Adipocyte (in vitro differentiated cells): ENCODE data around the gene CD300H.
"Not testable (repeated sequence)": the region's sequence is repeated elsewhere in the genome, so short reads cannot be mapped to it uniquely, and the experiment has no call there.

Experiments used
- DNase-seq: peaks from one replicate; pipeline ENCODE4 v3.0.0-alpha.2; 2015; ENCODE audit warnings: low read depth
- H3K27me3 ChIP-seq: replicated peaks from 2 replicates; pipeline ENCODE4 v1.7.0; 2013; ENCODE audit warnings: mild to moderate bottlenecking, low read length, moderate library complexity; ENCODE audit not compliant: control insufficient read depth, insufficient read depth
- H3K36me3 ChIP-seq: 2 replicates; pipeline ENCODE4 v1.7.0; 2013; ENCODE audit warnings: low read length, mild to moderate bottlenecking, moderate library complexity; ENCODE audit not compliant: control insufficient read depth, insufficient read depth, severe bottlenecking
- H3K4me1 ChIP-seq: 2 replicates; pipeline ENCODE4 v1.7.0; 2013; ENCODE audit warnings: mild to moderate bottlenecking, low read length, moderate library complexity; ENCODE audit not compliant: control insufficient read depth, insufficient read depth
- H3K4me3 ChIP-seq: 2 replicates; pipeline ENCODE4 v1.7.0; 2013; ENCODE audit warnings: mild to moderate bottlenecking, low read length, moderate library complexity
- H3K9ac ChIP-seq: 2 replicates; pipeline ENCODE4 v1.7.0; 2013; ENCODE audit warnings: mild to moderate bottlenecking, low read length, moderate library complexity
- H3K9me3 ChIP-seq: 2 replicates; pipeline ENCODE4 v1.7.0; 2013; ENCODE audit warnings: mild to moderate bottlenecking, low read length, moderate library complexity; ENCODE audit not compliant: control insufficient read depth

Gene CD300H

DNA sequence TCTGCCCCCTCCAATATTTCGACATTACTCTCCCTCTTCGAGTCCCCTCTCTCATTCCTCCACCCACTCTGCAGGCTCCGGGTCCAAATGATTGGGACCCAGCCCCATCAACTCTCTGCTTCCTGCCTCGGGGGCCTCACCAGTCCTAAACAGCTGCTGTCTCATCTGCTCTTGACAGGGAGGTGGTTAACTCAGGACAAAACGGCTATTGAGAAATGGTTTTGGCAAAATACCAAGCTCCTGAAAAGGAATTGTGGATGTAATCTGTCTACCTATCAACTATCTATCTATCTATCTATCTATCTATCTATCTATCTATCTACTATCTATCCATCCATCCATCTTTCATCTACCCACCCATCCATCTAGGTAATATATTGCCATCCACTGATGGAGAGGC is 2.2 kb downstream of the CD300H start:
- no peaks in the 10 kb centered on the region for H3K36me3 ChIP-seq
- no peaks in the 10 kb centered on the region for H3K9me3 ChIP-seq
- peaks cover 47% of the 10 kb centered on the region for H3K27me3 ChIP-seq
- DNase-seq: no peak
- no peak overlapping the region for H3K9ac ChIP-seq
- peaks cover 24% of the 10 kb centered on the region for H3K4me1 ChIP-seq
- no peak overlapping the region for H3K4me3 ChIP-seq

DNA sequence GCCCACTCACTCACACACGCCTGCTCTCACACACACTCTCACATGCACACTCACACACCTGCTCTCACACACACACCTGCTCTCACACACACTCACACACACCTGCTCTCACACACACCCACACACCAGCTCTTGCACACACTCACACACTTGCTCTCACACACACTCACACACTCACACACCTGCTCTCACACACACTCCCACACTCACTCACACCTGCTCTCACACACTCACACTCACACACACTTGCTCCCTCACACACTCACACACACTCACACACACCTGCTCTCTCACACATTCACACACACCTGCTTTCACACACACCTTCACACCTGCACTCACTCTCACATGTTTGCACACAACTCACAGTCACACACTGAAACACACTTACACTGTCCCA is 4.0 kb downstream of the CD300H start:
- H3K4me1 ChIP-seq: peaks cover 10% of the 10 kb centered on the region
- no peaks in the 10 kb centered on the region for H3K36me3 ChIP-seq
- H3K4me3 ChIP-seq: no peak overlapping the region
- no peak for DNase-seq
- peaks cover 9% of the 10 kb centered on the region for H3K9me3 ChIP-seq
- H3K9ac ChIP-seq: no peak overlapping the region
- H3K27me3 ChIP-seq: peaks cover 64% of the 10 kb centered on the region

DNA sequence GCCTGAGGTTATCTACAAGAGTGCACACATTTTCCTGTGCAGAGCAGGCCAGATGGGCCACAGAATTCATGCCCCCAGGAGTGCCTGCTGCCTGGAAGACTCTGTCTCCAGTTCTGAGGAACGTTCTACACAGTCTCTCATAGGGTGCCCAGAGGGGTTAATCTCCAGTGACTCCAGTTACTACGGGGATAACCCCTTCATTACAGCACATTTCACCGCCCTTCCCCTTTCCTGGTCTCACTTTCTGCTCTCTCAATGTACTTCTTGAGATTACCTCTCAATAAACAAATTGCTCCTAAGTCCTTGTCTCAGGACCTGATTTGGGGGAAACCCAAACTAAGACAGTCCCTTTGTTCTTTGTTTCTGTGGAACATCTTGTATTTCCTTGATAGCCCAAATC is 5.7 kb downstream of the CD300H start:
- H3K9ac ChIP-seq: no peak overlapping the region

DNA sequence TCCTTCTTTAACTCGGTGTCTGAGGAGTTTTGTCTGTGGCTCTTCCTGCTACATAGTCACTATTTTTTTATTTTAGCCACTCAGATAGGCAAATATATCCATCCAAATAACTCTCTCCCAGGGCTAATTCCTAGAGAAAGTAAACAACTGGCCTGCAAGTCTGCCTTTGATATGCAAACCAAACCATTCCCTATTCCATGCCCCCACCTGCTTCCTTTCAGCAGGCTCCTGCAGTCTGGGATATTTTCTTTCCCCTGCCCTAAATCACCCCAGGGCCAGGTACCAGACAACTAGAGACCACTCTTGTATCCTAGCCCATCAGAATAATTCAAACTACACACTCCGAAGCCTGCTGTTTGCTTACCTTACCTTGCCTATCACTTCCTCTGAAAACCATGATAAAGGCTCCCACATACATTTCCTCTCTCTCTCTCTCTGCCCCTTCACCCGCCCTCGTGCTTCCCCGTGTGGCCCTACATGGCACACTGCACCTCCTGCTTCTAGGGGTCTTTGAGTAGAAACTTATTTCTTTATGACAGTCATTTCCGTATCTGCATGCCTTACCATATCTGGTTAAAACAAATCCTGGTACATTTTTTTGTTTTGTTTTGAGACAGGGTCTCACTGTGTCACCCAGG is 8.3 kb downstream of the CD300H start:
- Histone ChIP-seq H3K9ac (no peak overlapping the region), H3K4me3 (no peak overlapping the region), H3K4me1 (no peaks in the 10 kb centered on the region), H3K9me3 (peaks cover 9% of the 10 kb centered on the region), H3K36me3 (no peaks in the 10 kb centered on the region), H3K27me3 (peaks cover 74% of the 10 kb centered on the region)
- no peak for DNase-seq

More for the DNA sequence above, 5.7 kb downstream of the CD300H start:
- no peak for DNase-seq
- H3K9me3 ChIP-seq: peaks cover 9% of the 10 kb centered on the region
- peaks cover 69% of the 10 kb centered on the region for H3K27me3 ChIP-seq
- H3K36me3 ChIP-seq: no peaks in the 10 kb centered on the region
- no peak overlapping the region for H3K4me3 ChIP-seq
- peaks cover 3% of the 10 kb centered on the region for H3K4me1 ChIP-seq

DNA sequence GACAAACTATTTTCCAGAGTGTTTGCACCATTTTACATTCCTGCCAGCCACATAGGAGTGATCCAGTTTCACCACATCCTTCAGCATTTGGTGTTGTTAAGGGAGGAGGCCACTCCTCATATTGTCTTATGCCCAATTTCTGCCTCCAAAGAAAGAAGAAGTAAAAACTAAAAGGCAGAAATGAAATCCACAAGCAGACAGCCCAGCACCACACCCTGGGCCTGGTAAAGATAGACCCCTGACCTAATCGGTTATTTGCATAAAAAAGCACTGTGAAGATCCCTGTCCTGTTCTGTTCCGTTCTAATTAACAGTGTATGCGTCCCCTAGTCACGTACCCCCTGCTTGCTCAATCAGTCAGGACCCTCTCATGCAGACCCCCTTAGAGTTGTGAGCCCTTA is 8.9 kb downstream of the CD300H start:
- DNase-seq, H3K9me3 ChIP-seq, H3K4me3 ChIP-seq, H3K36me3 ChIP-seq, H3K9ac ChIP-seq, H3K4me1 ChIP-seq: not testable (repeated sequence)
- H3K27me3 ChIP-seq: peaks cover 74% of the 10 kb centered on the region

DNA sequence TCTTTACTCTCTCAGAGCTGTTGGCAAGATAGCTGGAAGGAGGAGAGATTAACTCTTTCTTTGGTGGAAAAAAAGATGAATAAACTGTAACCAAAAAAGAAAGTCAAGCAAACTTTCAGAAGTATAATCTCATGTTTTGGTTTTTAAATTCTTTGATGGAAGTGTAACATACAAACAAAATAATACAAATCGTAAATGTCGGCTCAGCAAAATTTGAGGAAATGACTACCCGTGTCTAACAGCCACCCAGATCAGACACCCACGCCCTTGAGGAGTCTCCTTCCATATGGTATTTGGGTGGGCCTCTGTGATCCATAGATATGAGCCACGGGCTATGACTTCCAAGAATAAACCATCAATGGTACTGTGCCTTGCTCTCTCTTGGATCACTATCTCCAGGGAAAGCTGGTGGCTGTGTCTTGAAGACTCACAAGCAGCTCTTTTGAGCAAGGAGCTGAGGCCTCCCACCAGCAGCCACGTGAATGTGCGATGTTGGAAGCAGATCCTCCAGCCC is 11.8 kb downstream of the CD300H start:
- Histone ChIP-seq H3K4me1 (no peaks in the 10 kb centered on the region), H3K4me3 (no peak overlapping the region), H3K27me3 (peaks cover 64% of the 10 kb centered on the region), H3K9ac (no peak overlapping the region), H3K36me3 (no peaks in the 10 kb centered on the region), H3K9me3 (peaks cover 9% of the 10 kb centered on the region)
- no peak for DNase-seq

DNA sequence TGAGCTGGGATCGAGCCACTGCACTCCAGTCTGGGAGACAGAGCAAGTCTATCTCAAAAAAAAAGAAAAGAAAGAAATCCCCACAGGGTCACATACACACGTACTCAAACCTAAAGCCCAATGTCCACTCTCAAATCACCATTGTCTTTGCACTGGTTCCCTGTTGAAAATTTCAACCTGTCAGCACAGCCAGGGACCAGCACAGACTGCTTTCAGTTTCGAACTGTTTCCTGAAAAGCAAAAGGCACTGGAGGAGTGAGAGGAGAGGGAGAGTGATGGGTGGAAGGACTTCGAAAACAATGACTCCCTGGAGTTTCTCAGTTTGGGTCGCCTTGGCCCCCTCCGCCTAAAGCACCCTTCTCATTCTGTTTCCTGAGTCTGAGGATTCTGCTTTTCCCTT is 12.4 kb downstream of the CD300H start:
- no peak for DNase-seq
- no peaks in the 10 kb centered on the region for H3K4me1 ChIP-seq
- no peaks in the 10 kb centered on the region for H3K36me3 ChIP-seq
- H3K9me3 ChIP-seq: peaks cover 9% of the 10 kb centered on the region
- no peak overlapping the region for H3K9ac ChIP-seq
- H3K27me3 ChIP-seq: peaks cover 59% of the 10 kb centered on the region
- no peak overlapping the region for H3K4me3 ChIP-seq

DNA sequence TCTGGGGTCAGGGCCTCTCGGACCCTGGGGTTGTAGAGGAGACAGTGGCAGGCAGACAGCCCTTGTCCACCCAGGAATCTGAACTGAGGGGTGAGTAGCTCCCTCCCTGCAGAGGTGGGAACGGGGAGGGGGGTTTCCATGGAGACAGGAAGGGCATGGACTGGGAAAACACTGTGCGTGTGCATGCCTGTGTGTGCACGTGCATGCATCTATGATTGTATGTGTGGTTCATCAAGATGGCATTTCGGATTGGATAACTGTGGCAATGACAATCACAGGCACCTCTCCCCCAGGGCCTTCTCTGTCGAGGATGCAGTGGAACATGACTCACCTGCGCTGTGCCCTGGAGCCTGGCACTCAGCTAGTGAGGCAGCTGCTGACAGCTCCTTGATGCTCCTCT is 15.3 kb downstream of the CD300H start:
- Histone ChIP-seq H3K4me3 (no peak overlapping the region), H3K36me3 (no peaks in the 10 kb centered on the region), H3K4me1 (no peaks in the 10 kb centered on the region), H3K9ac (no peak overlapping the region), H3K9me3 (no peaks in the 10 kb centered on the region), H3K27me3 (peaks cover 52% of the 10 kb centered on the region)
- DNase-seq: no peak

DNA sequence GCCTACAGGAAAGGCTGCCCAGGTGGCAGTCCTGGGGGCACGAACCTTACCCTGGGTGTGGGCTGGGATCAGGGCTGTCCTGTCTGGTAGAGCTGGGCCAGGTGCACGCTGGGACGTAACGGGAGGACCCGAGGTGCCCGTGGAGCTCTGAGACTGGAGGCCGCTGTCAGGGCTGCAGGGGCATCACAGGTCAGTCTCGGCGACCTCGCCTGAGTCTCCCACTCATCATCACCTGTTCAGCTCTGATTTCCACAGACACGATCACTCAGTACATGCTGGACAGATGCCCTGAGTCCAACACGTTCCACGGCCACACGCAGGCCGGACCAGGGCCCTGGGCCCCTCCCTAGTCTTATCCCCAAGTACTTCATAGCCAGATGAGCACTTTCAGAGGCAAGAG is 16.7 kb downstream of the CD300H start:
- H3K4me1 ChIP-seq: no peaks in the 10 kb centered on the region
- H3K36me3 ChIP-seq: no peaks in the 10 kb centered on the region
- no peak overlapping the region for H3K4me3 ChIP-seq
- no peak for DNase-seq
- no peaks in the 10 kb centered on the region for H3K9me3 ChIP-seq
- H3K9ac ChIP-seq: no peak overlapping the region
- peaks cover 40% of the 10 kb centered on the region for H3K27me3 ChIP-seq

DNA sequence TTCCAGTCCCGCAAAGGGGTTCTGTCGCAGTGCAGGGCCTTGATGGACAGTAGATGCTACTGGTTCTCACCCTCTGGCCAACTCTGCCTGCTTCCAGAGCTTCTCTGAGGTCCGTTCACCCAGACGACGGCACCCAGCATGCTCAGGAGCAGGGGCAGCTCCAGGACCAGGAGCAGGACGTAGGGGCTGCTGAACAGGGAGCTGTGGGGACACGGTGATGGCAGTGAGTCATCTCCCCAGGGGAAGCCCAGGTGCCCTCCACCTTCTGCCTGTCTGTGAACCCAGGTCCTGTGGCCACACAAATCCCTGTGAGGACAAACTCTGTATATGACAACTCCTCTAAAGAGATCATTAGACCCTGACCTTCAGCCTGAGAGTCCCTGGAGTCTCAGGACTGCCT is 18.0 kb downstream of the CD300H start:
- Histone ChIP-seq H3K27me3 (peaks cover 35% of the 10 kb centered on the region), H3K4me1 (no peaks in the 10 kb centered on the region), H3K9me3 (no peaks in the 10 kb centered on the region), H3K36me3 (no peaks in the 10 kb centered on the region), H3K9ac (no peak overlapping the region), H3K4me3 (no peak overlapping the region)
- DNase-seq: no peak

DNA sequence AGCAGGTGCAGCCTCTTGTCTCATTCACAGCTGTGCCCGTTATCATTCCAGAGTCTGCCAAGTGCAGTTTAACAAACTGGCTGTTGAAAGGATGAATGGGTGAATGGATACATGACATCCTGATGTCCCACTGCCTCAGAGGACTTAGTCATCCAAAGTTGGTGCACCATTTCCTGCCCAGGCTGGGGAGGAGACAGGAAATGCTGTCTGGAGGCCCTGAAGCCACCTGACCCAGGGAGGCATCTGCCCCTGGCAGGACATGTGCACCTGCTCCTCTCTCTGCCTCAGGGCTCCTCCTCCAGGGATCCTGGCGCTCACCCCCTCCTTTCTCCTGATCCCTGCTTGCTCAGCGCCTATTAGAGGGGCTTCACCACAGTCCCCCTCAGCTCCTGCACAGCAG is 19.6 kb downstream of the CD300H start:
- H3K27me3 ChIP-seq: peaks cover 30% of the 10 kb centered on the region
- no peaks in the 10 kb centered on the region for H3K4me1 ChIP-seq
- no peak overlapping the region for H3K9ac ChIP-seq
- H3K4me3 ChIP-seq: no peak overlapping the region
- no peak for DNase-seq
- H3K36me3 ChIP-seq: no peaks in the 10 kb centered on the region
- H3K9me3 ChIP-seq: no peaks in the 10 kb centered on the region

DNA sequence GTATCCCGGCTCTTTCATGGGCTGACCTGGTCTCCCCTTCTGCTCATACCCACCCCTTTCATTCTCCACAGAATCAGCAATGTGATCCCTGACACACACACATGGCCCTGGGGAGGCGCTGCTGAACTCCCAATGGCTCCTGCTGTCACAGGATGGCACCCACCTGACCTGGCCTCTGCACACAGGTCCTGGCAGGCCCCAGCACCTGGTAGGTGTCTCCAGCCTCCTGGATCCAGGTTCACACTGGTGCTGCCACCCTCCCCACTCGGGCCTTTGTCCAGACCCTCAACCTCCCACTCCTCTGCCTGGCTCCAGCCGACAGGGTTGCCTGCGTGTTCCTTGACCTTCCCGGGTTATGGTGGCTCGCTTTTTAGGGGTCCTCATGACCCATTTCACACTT is 20.0 kb downstream of the CD300H start:
- Histone ChIP-seq H3K36me3 (no peaks in the 10 kb centered on the region), H3K4me1 (no peaks in the 10 kb centered on the region), H3K4me3 (no peak overlapping the region), H3K9ac (no peak overlapping the region), H3K27me3 (peaks cover 31% of the 10 kb centered on the region), H3K9me3 (no peaks in the 10 kb centered on the region)
- no peak for DNase-seq
